Activated CD4-positive, alpha-beta T cell treated with anti-CD3 and anti-CD28 coated beads, Interleukin-2, amount 50 U/mL, for 1 hour (primary cell): Measurements from ENCODE around the gene CRYBA4.

Source experiments
- DNase-seq: peaks from one replicate; pipeline ENCODE4 v3.0.0-alpha.2; 2020

CRYBA4 gene

GRCh38 chr22:26631282-26631681 is 9.5 kb downstream of the CRYBA4 start:
- DNase-seq: no peak

- DNase-seq: no peak
Measured at GRCh38 chr22:26632422-26633155, 10.8 kb downstream of the CRYBA4 start.

GRCh38 chr22:26634189-26634588 is 12.4 kb downstream of the CRYBA4 start:
- DNase-seq: no peak

GRCh38 chr22:26635117-26635516 is 13.4 kb downstream of the CRYBA4 start:
- no peak for DNase-seq

- no peak for DNase-seq
Measured at GRCh38 chr22:26636296-26636695, 14.5 kb downstream of the CRYBA4 start.

- DNase-seq: peak; percentile 59
Measured at GRCh38 chr22:26642465-26643417, 21.0 kb downstream of the CRYBA4 start.

- no peak for DNase-seq
Measured at GRCh38 chr22:26643418-26644100, 21.8 kb downstream of the CRYBA4 start.

- no peak for DNase-seq
Measured at GRCh38 chr22:26646158-26646557, 24.4 kb downstream of the CRYBA4 start.

GRCh38 chr22:26648011-26648497 is 26.3 kb downstream of the CRYBA4 start:
- peak; percentile 36 for DNase-seq

- no peak for DNase-seq
Measured at GRCh38 chr22:26648528-26649388, 27.0 kb downstream of the CRYBA4 start.

GRCh38 chr22:26650722-26651421 is 29.1 kb downstream of the CRYBA4 start:
- no peak for DNase-seq

- no peak for DNase-seq
Measured at GRCh38 chr22:26651815-26652214, 30.1 kb downstream of the CRYBA4 start.

GRCh38 chr22:26656891-26657851 is 35.4 kb downstream of the CRYBA4 start, which contains the start of gene MIAT:
MIAT (plus strand) TSS chr22:26657588.
- DNase-seq: peak; percentile 65

GRCh38 chr22:26658161-26658560 is 36.4 kb downstream of the CRYBA4 start:
- DNase-seq: no peak

- peak; percentile 68 for DNase-seq
Measured at GRCh38 chr22:26658671-26659478, 37.1 kb downstream of the CRYBA4 start.

GRCh38 chr22:26660356-26660755 is 38.6 kb downstream of the CRYBA4 start:
- no peak for DNase-seq

GRCh38 chr22:26660961-26661578 is 39.3 kb downstream of the CRYBA4 start:
- no peak for DNase-seq

- no peak for DNase-seq
Measured at GRCh38 chr22:26662160-26662559, 40.4 kb downstream of the CRYBA4 start.
